GM23338 (cell line): ENCODE results near the gene AIG1. TPM values are rescaled to one million over a fixed set of nuclear protein-coding genes. Genes with fewer than 3 reads are reported as not detected.

Source experiments
- ATAC-seq: fragments of 200-7000 bp; cut with Tn5 transposase; 3 replicates; pipeline ENCODE4 v1.9.1; 2020
- DNase-seq: peaks from one replicate; pipeline ENCODE4 v3.0.0-alpha.2; 2015; ENCODE audit warnings: low spot score
- H2AFZ ChIP-seq: fragments of 200-600 bp; sonication (generic); 2 replicates; pipeline ENCODE4 v1.8.0; 2016; ENCODE audit warnings: antibody characterized with exemption, mild to moderate bottlenecking, moderate library complexity
- H3F3A ChIP-seq: fragments of 200-600 bp; sonication (generic); replicated peaks from 2 replicates; pipeline ENCODE4 v1.8.0; 2017; ENCODE audit warnings: antibody characterized with exemption, mixed run types, low read depth
- H3K27ac ChIP-seq: fragments of 200-600 bp; sonication (generic); 2 replicates; pipeline ENCODE4 v1.6.1; 2016; ENCODE audit warnings: low read depth
- H3K27me3 ChIP-seq: fragments of 200-600 bp; sonication (generic); 2 replicates; pipeline ENCODE4 v1.8.0; 2016; ENCODE audit warnings: mild to moderate bottlenecking, mixed run types, moderate library complexity; ENCODE audit not compliant: insufficient read depth
- H3K36me3 ChIP-seq: fragments of 200-600 bp; sonication (generic); 2 replicates; pipeline ENCODE4 v1.8.0; 2016; ENCODE audit warnings: mild to moderate bottlenecking; ENCODE audit not compliant: insufficient read depth
- H3K4me1 ChIP-seq: fragments of 200-600 bp; sonication (generic); 2 replicates; pipeline ENCODE4 v1.8.0; 2016; ENCODE audit warnings: mild to moderate bottlenecking, moderate library complexity; ENCODE audit not compliant: insufficient read depth
- H3K4me2 ChIP-seq: fragments of 200-600 bp; sonication (generic); 2 replicates; pipeline ENCODE4 v1.7.1; 2017; ENCODE audit warnings: mixed run types
- H3K4me3 ChIP-seq: fragments of 200-600 bp; sonication (generic); 2 replicates; pipeline ENCODE4 v1.6.1; 2016; ENCODE audit warnings: mixed run types
- H3K79me2 ChIP-seq: fragments of 200-600 bp; sonication (generic); replicated peaks from 2 replicates; pipeline ENCODE4 v1.8.0; 2017; ENCODE audit warnings: mild to moderate bottlenecking; ENCODE audit not compliant: insufficient read depth
- H3K9me2 ChIP-seq: fragments of 200-600 bp; sonication (generic); 2 replicates; pipeline ENCODE4 v1.8.0; 2017; ENCODE audit not compliant: insufficient read depth
- H4K20me1 ChIP-seq: fragments of 200-600 bp; sonication (generic); replicated peaks from 2 replicates; pipeline ENCODE4 v1.8.0; 2017; ENCODE audit warnings: mild to moderate bottlenecking; ENCODE audit not compliant: insufficient read depth
- H3K27ac Mint-ChIP-seq: 2 replicates; pipeline ENCODE4 v1.8.0; 2020; ENCODE audit warnings: inconsistent platforms, mild to moderate bottlenecking, moderate library complexity, mixed read lengths
- H3K27me3 Mint-ChIP-seq: 3 replicates; pipeline ENCODE4 v1.8.0; 2022; ENCODE audit warnings: low read depth, mild to moderate bottlenecking, moderate library complexity, mixed read lengths, inconsistent platforms; ENCODE audit not compliant: insufficient read depth, poor library complexity
- H3K36me3 Mint-ChIP-seq: 3 replicates; pipeline ENCODE4 v1.8.0; 2021; ENCODE audit warnings: low read depth, mild to moderate bottlenecking, inconsistent platforms, moderate library complexity, mixed read lengths
- H3K4me1 Mint-ChIP-seq: 3 replicates; pipeline ENCODE4 v1.8.0; 2020; ENCODE audit warnings: mild to moderate bottlenecking, inconsistent platforms, mixed read lengths
- H3K4me3 Mint-ChIP-seq: 3 replicates; pipeline ENCODE4 v1.8.0; 2021; ENCODE audit warnings: moderate library complexity, mild to moderate bottlenecking, inconsistent platforms, mixed read lengths
- H3K9me3 Mint-ChIP-seq: 3 replicates; pipeline ENCODE4 v1.8.0; 2020; ENCODE audit warnings: moderate library complexity, mild to moderate bottlenecking, inconsistent platforms, mixed read lengths
- CREB1 ChIP-seq: fragments of 250-450 bp; sonication (Bioruptor Pico); IDR thresholded peaks from 2 replicates; pipeline ENCODE4 v1.5.0; 2020; ENCODE audit warnings: low read depth, mild to moderate bottlenecking, moderate library complexity
- CTCF ChIP-seq, 2 experiments: fragments of 200-600 bp in 1 of 2; sonication (generic) in 1 of 2; conservative IDR thresholded peaks; 2 replicates each; pipeline versions ENCODE4 v1.5.1 to v1.6.1; 2016 to 2017; ENCODE audit warnings: antibody characterized with exemption in 2 of 2, low read depth in 2 of 2, mild to moderate bottlenecking in 2 of 2, moderate library complexity in 1 of 2
- ETS1 ChIP-seq: IDR thresholded peaks from 2 replicates; pipeline ENCODE4 v1.6.1; 2016; ENCODE audit warnings: antibody characterized with exemption
- EZH2 ChIP-seq: fragments of 200-600 bp; sonication (generic); IDR thresholded peaks from one replicate; pipeline ENCODE4 v1.8.0; 2017; ENCODE audit warnings: antibody characterized with exemption, mild to moderate bottlenecking, low read depth; ENCODE audit not compliant: unreplicated experiment
- EZH2phosphoT487 ChIP-seq: fragments of 200-600 bp; sonication (generic); IDR thresholded peaks from one replicate; pipeline ENCODE4 v1.8.1; 2018; ENCODE audit warnings: antibody characterized with exemption; ENCODE audit not compliant: unreplicated experiment
- JUNB ChIP-seq: IDR thresholded peaks from one replicate; pipeline ENCODE4 v1.6.1; 2016; ENCODE audit warnings: antibody characterized with exemption; ENCODE audit not compliant: unreplicated experiment
- NANOG ChIP-seq: IDR thresholded peaks from 2 replicates; pipeline ENCODE4 v1.6.1; 2016; ENCODE audit warnings: antibody characterized with exemption, borderline replicate concordance
- POLR2AphosphoS5 ChIP-seq: IDR thresholded peaks from 2 replicates; pipeline ENCODE4 v1.6.1; 2016; ENCODE audit warnings: antibody characterized with exemption, low read depth
- REST ChIP-seq: IDR thresholded peaks from one replicate; pipeline ENCODE4 v1.6.1; 2018; ENCODE audit warnings: antibody characterized with exemption; ENCODE audit not compliant: unreplicated experiment
- STAT1 ChIP-seq: IDR thresholded peaks from one replicate; pipeline ENCODE4 v1.6.1; 2016; ENCODE audit warnings: antibody characterized with exemption; ENCODE audit not compliant: unreplicated experiment
- ZNF114 ChIP-seq: fragments of 250-450 bp; sonication (Bioruptor Pico); IDR thresholded peaks from 2 replicates; pipeline ENCODE4 v1.5.0; 2020; ENCODE audit warnings: mild to moderate bottlenecking, moderate library complexity
- ZNF331 ChIP-seq: fragments of 250-450 bp; sonication (Bioruptor Pico); IDR thresholded peaks from 2 replicates; pipeline ENCODE4 v1.5.0; 2020; ENCODE audit warnings: low read depth, mild to moderate bottlenecking, moderate library complexity
- ZNF462 ChIP-seq: fragments of 250-450 bp; sonication (Bioruptor Pico); IDR thresholded peaks from 2 replicates; pipeline ENCODE4 v1.5.0; 2020; ENCODE audit warnings: mild to moderate bottlenecking, moderate library complexity
- polyA plus RNA-seq: library from polyadenylated mRNA; unstranded; fragments of >200 nt; fragmentation: Nextera tagmentation; extraction: Ambion mirVana; gene quantifications from 2 replicates; pipeline ENCODE4 v1.2.1, GENCODE V29; 2016
- total RNA-seq: library from RNA; depleted of rRNA; stranded (reverse); fragments of >200 nt; shearing (Covaris generic); gene quantifications from 2 replicates; pipeline ENCODE4 v1.2.3, GENCODE V29; 2014

AIG1 gene
- total and polyA plus RNA-seq, 2 experiments from 2014 or later: 65.2 to 88.4 TPM

- H3K4me3 Mint-ChIP-seq: no peak overlapping the region
Measured at GRCh38 chr6:143125864-143126573, 65.3 kb downstream of the AIG1 start.

More at GRCh38 chr6:143125864-143126573, 65.3 kb downstream of the AIG1 start:
- no peaks in the 10 kb centered on the region for H3K79me2 ChIP-seq
- no peaks in the 10 kb centered on the region for H3F3A ChIP-seq
- Mint-ChIP-seq H3K27ac (no peak overlapping the region), H3K4me1 (peaks cover 4% of the 10 kb centered on the region; the same call in 2 of the 3 replicates), H3K9me3 (peaks cover 20% of the 10 kb centered on the region), H3K27me3 (no peaks in the 10 kb centered on the region), H3K36me3 (peaks cover 36% of the 10 kb centered on the region)
- no peak overlapping the region for H2AFZ ChIP-seq
- H3K4me2 ChIP-seq: no peak overlapping the region
- TF ChIP-seq CTCF (conservative IDR thresholded peaks at IDR 0.05; ENCODE audit: low read depth in 2 of 2) (no peak), POLR2AphosphoS5 (no peak), NANOG (no peak), ZNF462 (CRISPR knock-in tag) (no peak), ZNF331 (CRISPR knock-in tag) (no peak), EZH2 (no peak), ZNF114 (CRISPR knock-in tag) (no peak), EZH2phosphoT487 (no peak), STAT1 (no peak), ETS1 (no peak), REST (no peak), JUNB (no peak), CREB1 (CRISPR knock-in tag) (no peak)
- no peak for DNase-seq
- no peaks in the 10 kb centered on the region for H3K27me3 ChIP-seq
- H3K4me1 ChIP-seq: no peaks in the 10 kb centered on the region
- H3K4me3 ChIP-seq: no peak overlapping the region
- H3K9me2 ChIP-seq: 0 out of 2 replicates have a peak, but pooled peaks cover 7% of the 10 kb centered on the region
- peaks cover 8% of the 10 kb centered on the region; the same call in 1 of the 2 replicates for H3K36me3 ChIP-seq
- no peak for ATAC-seq
- no peaks in the 10 kb centered on the region; the same call in 1 of the 2 replicates for H4K20me1 ChIP-seq
- no peak overlapping the region for H3K27ac ChIP-seq
